Measurements from ENCODE around the gene BCAR3.

BCAR3 gene

GRCh38 chr1:93608187-93609109, 73.2 kb downstream of the BCAR3 start:
- no peak overlapping the region for H3K27ac ChIP-seq
- TF ChIP-seq, protein P1, sequence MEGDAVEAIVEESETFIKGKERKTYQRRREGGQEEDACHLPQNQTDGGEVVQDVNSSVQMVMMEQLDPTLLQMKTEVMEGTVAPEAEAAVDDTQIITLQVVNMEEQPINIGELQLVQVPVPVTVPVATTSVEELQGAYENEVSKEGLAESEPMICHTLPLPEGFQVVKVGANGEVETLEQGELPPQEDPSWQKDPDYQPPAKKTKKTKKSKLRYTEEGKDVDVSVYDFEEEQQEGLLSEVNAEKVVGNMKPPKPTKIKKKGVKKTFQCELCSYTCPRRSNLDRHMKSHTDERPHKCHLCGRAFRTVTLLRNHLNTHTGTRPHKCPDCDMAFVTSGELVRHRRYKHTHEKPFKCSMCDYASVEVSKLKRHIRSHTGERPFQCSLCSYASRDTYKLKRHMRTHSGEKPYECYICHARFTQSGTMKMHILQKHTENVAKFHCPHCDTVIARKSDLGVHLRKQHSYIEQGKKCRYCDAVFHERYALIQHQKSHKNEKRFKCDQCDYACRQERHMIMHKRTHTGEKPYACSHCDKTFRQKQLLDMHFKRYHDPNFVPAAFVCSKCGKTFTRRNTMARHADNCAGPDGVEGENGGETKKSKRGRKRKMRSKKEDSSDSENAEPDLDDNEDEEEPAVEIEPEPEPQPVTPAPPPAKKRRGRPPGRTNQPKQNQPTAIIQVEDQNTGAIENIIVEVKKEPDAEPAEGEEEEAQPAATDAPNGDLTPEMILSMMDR (IDR thresholded peaks at IDR 0.05), result no peak
- no peak for TF ChIP-seq ZFX (IDR thresholded peaks at IDR 0.05; ENCODE audit: borderline replicate concordance)

GRCh38 chr1:93607814-93608186, 73.8 kb downstream of the BCAR3 start:
- no peak for TF ChIP-seq ZFX (IDR thresholded peaks at IDR 0.05; ENCODE audit: borderline replicate concordance)
- H3K27ac ChIP-seq, result no peak overlapping the region

GRCh38 chr1:93605812-93606512, 75.7 kb downstream of the BCAR3 start:
- H3K27ac ChIP-seq, result no peak overlapping the region
- TF ChIP-seq, protein P1 (IDR thresholded peaks at IDR 0.05), result no peak
- TF ChIP-seq ZFX (IDR thresholded peaks at IDR 0.05; ENCODE audit: borderline replicate concordance), result no peak

- TF ChIP-seq, protein P1 (IDR thresholded peaks at IDR 0.05), result no peak
- no peak overlapping the region for H3K27ac ChIP-seq
Measured at GRCh38 chr1:93605026-93605568, 76.5 kb downstream of the BCAR3 start.

- H3K27ac ChIP-seq, result no peak overlapping the region
- TF ChIP-seq, protein P1 (IDR thresholded peaks at IDR 0.05), result no peak
- no peak for TF ChIP-seq ZFX (IDR thresholded peaks at IDR 0.05; ENCODE audit: borderline replicate concordance)
Measured at GRCh38 chr1:93604411-93604810, 77.2 kb downstream of the BCAR3 start.

DNA sequence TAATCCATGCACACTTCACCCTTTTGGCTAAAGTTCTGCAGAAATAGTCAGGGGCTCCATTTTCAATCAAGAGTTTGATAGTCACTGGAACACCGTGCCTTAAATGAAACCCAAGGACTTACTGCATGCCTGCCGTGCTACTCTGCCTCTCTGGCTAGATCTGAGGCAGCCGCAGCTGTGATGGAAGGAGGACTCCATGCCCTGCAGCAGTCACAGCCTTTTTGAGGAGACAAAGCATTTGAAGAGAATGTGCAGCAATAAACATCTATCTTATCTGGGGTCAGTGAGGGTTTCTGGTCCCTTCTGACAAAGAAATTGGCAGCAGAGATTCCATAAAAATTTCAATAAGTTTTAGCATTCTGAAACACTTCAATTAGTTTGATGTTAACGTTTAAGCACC, 78.0 kb downstream of the BCAR3 start:
- no peak for TF ChIP-seq ZFX (IDR thresholded peaks at IDR 0.05; ENCODE audit: borderline replicate concordance)
- TF ChIP-seq, protein P1 (IDR thresholded peaks at IDR 0.05), result no peak
- H3K27ac ChIP-seq, result no peak overlapping the region

GRCh38 chr1:93603106-93603505, 78.5 kb downstream of the BCAR3 start:
- no peak for TF ChIP-seq ZFX (IDR thresholded peaks at IDR 0.05; ENCODE audit: borderline replicate concordance)
- TF ChIP-seq, protein P1 (IDR thresholded peaks at IDR 0.05), result no peak

More at GRCh38 chr1:93603106-93603505, 78.5 kb downstream of the BCAR3 start:
- no peak overlapping the region for H3K27ac ChIP-seq

Data from 22Rv1 (cell line).